ENCODE results near the gene EGFR. TPM values are rescaled to one million over a fixed set of nuclear protein-coding genes. Genes with fewer than 3 reads are reported as not detected.

Gene EGFR
- total and polyA plus RNA-seq, 4 donors: 24.1 to 57.6 (median 29.9) TPM

DNA sequence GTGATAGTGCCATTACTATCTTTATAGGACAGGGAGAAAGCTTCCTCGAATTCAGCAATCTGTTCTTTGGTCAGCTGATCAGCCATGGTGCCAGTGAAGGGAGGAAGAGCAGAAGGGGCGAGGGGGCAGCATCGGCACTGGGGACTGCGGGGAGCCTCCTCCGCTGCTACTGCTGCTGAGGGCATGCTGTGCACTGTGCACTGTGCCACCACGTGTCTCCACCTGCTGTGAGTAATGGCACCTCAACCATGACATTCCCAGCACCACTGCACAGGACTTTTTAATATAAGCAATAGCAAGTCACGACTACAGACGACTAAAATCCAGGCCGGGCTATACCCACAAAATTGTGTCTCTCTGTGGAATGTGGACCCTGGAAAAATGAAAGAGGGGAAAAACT, 241.4 kb downstream of the EGFR start:
- Histone ChIP-seq H3K4me1 (ENCODE audit: control insufficient read depth, insufficient read depth, low read length) (peaks cover 6% of the 10 kb centered on the region), H3K27me3 (ENCODE audit: control insufficient read depth, insufficient read depth, low read length) (no peaks in the 10 kb centered on the region), H3K9me3 (ENCODE audit: control insufficient read depth, insufficient read depth, low read length) (no peaks in the 10 kb centered on the region), H3K4me3 (ENCODE audit: low read depth, low read length) (no peak overlapping the region), H3K36me3 (ENCODE audit: control insufficient read depth, insufficient read depth, low read length) (no peaks in the 10 kb centered on the region), H3K27ac (ENCODE audit: low read depth, low read length) (no peak overlapping the region)
- no peak for DNase-seq (ENCODE audit: low read depth in 4 of 6, low spot score in 6 of 6)
- WGBS (ENCODE audit: insufficient coverage): 54% methylated on average over 4 of the region's 9 CpGs

DNA sequence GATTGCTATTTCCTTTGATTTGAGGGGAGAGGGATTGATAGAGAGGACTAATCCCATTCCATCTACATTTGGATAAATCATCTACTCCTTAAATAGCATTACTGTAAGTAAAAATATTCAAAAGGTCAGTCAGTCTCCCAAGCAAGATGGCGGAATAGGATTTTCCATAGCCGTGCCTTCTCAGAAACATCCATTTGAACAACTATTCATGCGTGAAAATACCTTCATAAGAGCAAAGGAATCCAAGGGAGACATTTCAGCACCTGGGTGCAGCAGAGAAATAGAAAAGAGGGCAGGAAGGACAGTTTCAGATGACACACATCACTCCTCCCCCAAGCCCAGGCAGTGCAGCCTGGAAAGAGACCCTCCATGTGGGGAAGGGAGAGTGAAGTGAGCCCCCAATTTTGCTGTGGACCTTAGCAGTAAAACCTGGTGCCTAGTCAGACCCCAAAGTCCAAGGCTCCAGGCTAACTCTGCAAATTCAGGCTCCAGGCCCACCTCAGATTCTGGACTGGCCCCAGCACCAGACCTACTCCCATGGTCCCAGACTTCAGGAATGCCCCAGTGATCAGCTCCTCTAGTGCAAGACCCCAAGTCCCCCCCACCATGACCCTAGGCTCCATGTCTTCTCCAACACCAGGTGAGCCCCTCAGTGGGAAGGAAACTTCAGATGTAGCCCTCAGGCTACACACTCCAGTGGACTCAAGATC, 242.0 kb downstream of the EGFR start:
- Histone ChIP-seq H3K9me3 (ENCODE audit: control insufficient read depth, insufficient read depth, low read length) (no peaks in the 10 kb centered on the region), H3K27ac (ENCODE audit: low read depth, low read length) (no peak overlapping the region), H3K27me3 (ENCODE audit: control insufficient read depth, insufficient read depth, low read length) (no peaks in the 10 kb centered on the region), H3K36me3 (ENCODE audit: control insufficient read depth, insufficient read depth, low read length) (no peaks in the 10 kb centered on the region), H3K4me3 (ENCODE audit: low read depth, low read length) (no peak overlapping the region), H3K4me1 (ENCODE audit: control insufficient read depth, insufficient read depth, low read length) (peaks cover 3% of the 10 kb centered on the region)
- DNase-seq (ENCODE audit: low read depth in 4 of 6, low spot score in 6 of 6): no peak
- no CpG with 5 or more reads among the region's 3 CpGs for WGBS (ENCODE audit: insufficient coverage)
